ENCODE data around the gene SCAPER.
"Not testable (repeated sequence)": the region's sequence is repeated elsewhere in the genome, so short reads cannot be mapped to it uniquely, and the experiment has no call there.

The SCAPER gene

GRCh38 chr15:76335307-76336253 lies 569.6 kb downstream of the SCAPER start:
- no peak for DNase-seq

GRCh38 chr15:76334438-76335306 lies 570.5 kb downstream of the SCAPER start:
- DNase-seq, result no peak

GRCh38 chr15:76333720-76334437 lies 571.3 kb downstream of the SCAPER start:
- no peak for DNase-seq

- DNase-seq, result no peak
Observed at GRCh38 chr15:76333309-76333708, 571.8 kb downstream of the SCAPER start.

- DNase-seq, result no peak
Observed at GRCh38 chr15:76332796-76333195, 572.3 kb downstream of the SCAPER start.

GRCh38 chr15:76330080-76330680 lies 575.0 kb downstream of the SCAPER start:
- DNase-seq, result no peak

GRCh38 chr15:76328958-76329357 lies 576.2 kb downstream of the SCAPER start:
- DNase-seq, result no peak

GRCh38 chr15:76328106-76328696 lies 576.9 kb downstream of the SCAPER start:
- DNase-seq, result no peak

- DNase-seq, result no peak
Observed at GRCh38 chr15:76327191-76328105, 577.7 kb downstream of the SCAPER start.

- no peak for DNase-seq
Observed at GRCh38 chr15:76325704-76326103, 579.4 kb downstream of the SCAPER start.

- no peak for DNase-seq
Observed at GRCh38 chr15:76324066-76324465, 581.1 kb downstream of the SCAPER start.

GRCh38 chr15:76321602-76322001 lies 583.5 kb downstream of the SCAPER start:
- DNase-seq, result no peak

- no peak for DNase-seq
Observed at GRCh38 chr15:76321171-76321570, 584.0 kb downstream of the SCAPER start.

GRCh38 chr15:76320012-76320411 lies 585.1 kb downstream of the SCAPER start:
- DNase-seq, result no peak

- DNase-seq, result no peak
Observed at GRCh38 chr15:76313731-76314130, 591.4 kb downstream of the SCAPER start.

GRCh38 chr15:76313175-76313567 lies 592.0 kb downstream of the SCAPER start:
- not testable (repeated sequence) for DNase-seq

- DNase-seq, result no peak
Observed at GRCh38 chr15:76312540-76313174, 592.5 kb downstream of the SCAPER start.

- DNase-seq, result peak; percentile 83
Observed at GRCh38 chr15:76311100-76311953, 593.8 kb downstream of the SCAPER start, which contains the start of gene ETFA. Gene ETFA, minus strand, starts transcription at chr15:76311469. Its CDS starts 81 bp downstream, at chr15:76311388.

GRCh38 chr15:76310475-76311099 lies 594.6 kb downstream of the SCAPER start:
- DNase-seq, result no peak
